HG03575 (cell line): Measurements from ENCODE around the gene ASCC2.

ENCODE experiments used
- ATAC-seq: cut with Tn5 transposase; IDR thresholded peaks from one replicate; pipeline ENCODE4 v1.9.1; 2021; ENCODE audit not compliant: unreplicated experiment, insufficient number of reproducible peaks, low FRiP score; ENCODE audit errors: extremely low read depth

Gene ASCC2

DNA sequence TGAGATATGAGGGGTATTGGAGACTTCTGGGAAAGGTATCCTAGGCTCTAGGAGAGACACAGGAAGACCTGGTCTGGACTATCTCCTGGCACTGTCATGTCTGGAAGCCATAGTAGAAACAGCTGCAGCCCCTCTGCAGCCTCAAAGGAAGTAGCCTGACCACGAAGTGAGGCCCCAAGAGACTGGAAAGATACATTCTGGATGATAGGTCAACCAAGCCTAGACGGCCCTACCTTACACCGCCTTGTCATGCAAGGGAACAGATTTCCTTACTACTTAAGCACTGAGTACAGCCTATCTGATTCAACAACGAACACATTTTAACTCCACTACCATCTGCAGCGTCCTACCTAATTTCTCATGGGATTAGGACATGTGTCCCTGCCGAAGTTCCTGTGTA, 39.8 kb downstream of the ASCC2 start:
- no peak for ATAC-seq

- no peak for ATAC-seq
Measured at GRCh38 chr22:29797351-29797750, 40.7 kb downstream of the ASCC2 start.

- ATAC-seq: no peak
Measured at GRCh38 chr22:29795663-29796062, 42.4 kb downstream of the ASCC2 start.

GRCh38 chr22:29793396-29793795, 44.7 kb downstream of the ASCC2 start:
- ATAC-seq: no peak

GRCh38 chr22:29790061-29790460, 48.0 kb downstream of the ASCC2 start:
- no peak for ATAC-seq

GRCh38 chr22:29788339-29789279, 49.5 kb downstream of the ASCC2 start:
- ATAC-seq: no peak

DNA sequence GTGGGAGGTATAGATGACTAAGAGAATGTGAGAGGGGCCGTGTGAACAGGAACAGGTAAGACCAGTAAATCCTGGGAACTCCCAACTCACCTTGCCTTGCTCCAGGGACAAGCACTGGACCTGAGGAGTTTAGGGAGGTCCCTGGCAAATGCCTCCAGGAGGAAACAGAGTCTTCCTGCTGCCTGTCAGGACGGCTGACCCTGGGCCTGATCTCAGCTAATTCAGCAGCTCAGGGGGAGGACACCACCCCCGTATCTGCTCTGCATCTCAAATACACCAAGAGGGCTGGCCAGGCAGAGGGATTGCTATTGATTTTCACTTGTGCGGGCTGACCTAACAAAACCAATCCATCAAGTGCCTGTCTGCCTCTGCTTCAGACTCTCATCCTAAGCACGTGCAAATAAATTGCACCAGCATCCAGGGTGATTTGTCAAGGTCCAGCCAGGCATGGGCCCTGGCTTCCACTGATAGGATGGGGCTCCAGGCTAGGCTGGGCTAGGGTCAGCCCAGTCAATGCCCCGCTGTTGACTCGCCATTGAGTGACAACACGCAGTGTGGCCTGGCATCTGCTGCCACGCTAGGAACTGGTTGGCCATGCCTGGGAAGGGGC, 50.6 kb downstream of the ASCC2 start:
- no peak for ATAC-seq

GRCh38 chr22:29786031-29786430, 52.0 kb downstream of the ASCC2 start:
- ATAC-seq: no peak

- ATAC-seq: no peak
Measured at GRCh38 chr22:29784451-29785361, 53.4 kb downstream of the ASCC2 start.

DNA sequence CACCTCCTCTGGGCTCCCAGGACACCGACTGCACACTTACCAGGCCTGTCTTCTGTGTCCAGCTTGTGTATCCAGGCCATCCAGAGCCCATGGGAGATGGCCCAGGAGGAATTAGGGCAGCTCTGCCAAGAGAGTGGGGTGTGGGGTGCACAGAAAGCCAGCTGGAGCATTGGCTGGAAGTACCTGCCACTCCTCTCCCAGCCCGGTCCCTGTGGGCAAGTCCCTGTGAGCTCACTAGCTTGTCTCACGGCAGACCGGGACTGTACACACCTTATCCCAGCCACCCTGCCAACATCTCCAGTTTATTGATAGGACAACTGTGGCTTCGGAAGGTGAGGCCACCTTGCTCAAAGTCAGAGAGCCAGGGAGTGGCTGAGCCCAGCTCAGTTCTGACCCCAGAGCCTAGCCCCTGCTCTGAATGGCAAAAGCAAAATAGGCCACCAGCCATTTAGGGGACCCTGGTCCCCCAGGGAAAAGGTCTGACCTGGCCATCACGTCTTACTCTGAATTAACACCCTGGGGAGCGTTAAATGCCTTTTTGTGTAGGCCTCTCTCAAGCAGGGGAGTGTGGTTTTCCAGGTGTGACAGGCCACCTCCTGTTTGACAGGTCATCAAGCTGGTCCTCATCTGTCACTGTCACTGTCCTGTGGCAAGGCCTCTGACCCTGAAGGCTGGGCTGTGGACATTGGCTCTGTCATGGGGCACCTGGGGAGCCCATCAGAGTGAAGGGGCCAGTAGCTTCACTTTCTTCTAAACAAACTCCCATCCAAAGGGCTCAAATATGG, 55.8 kb downstream of the ASCC2 start:
- no peak for ATAC-seq

DNA sequence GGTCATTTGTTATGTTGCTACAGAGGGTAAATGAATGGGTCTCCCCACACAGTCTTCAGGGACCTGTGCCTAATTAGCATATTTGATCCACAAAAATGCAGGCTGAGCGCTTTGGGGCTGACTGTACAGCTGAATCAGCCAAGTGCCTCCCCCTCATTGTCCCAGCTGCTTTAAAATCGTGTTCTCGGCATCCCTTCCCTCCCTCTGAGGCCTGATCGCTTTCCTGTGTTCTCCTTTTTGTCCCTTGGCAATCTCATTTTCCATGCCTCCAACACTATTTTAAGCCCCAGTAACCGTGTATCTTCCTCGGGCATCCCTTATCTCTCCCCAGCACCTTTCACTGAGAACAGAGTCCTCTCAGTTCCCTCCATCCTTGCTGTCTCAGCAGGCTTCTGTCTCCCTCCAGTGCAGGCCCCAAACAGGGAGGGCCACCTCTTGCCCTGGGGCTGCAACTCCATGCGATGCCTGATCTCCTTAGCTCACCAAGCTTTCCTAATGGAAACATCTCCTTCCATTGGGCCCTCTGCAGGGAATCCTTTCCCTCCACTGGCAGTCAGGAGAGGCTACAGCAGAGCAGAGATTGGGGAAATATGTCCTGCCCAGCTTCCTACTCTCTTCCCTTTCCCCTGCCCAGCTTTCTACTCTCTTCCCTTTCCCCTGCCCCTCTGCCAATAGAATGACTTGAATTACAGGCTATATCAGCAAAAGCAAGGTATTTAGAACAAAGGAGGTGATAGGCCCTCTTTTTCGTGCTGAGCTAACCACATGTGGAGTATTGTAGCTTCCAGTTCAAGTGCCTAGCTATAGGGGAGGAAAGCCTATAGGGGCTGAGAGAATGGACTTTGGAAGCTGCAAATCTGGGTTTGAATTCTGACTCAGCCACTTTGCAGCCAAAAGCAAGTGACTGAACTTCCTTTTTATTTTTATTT, 57.1 kb downstream of the ASCC2 start:
- ATAC-seq: no peak

- ATAC-seq: no peak
Measured at GRCh38 chr22:29780220-29780619, 57.9 kb downstream of the ASCC2 start.

- no peak for ATAC-seq
Measured at GRCh38 chr22:29773233-29773632, 64.8 kb downstream of the ASCC2 start.

DNA sequence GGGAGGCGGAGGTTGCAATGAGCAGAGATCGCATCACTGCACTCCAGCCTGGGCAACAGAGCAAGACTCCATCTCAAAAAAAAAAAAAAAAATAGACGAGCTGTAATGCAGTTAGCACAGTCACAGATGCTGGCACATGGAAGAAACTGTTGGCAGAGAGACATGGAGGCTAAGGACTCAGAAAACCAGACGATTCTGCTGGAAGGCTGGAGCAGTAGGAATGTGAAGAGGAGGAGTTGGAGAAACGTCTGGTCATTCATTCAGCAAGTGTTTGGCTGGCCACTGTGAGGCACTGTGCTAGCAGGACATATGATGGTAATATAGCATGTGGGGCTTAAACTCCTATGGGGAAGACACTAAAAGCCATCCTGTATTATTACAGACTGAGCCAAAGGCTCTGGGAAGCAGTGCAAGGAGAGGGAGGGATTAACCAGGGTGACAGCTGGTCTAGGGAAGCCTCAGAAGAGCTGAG, 65.9 kb downstream of the ASCC2 start:
- ATAC-seq: no peak

DNA sequence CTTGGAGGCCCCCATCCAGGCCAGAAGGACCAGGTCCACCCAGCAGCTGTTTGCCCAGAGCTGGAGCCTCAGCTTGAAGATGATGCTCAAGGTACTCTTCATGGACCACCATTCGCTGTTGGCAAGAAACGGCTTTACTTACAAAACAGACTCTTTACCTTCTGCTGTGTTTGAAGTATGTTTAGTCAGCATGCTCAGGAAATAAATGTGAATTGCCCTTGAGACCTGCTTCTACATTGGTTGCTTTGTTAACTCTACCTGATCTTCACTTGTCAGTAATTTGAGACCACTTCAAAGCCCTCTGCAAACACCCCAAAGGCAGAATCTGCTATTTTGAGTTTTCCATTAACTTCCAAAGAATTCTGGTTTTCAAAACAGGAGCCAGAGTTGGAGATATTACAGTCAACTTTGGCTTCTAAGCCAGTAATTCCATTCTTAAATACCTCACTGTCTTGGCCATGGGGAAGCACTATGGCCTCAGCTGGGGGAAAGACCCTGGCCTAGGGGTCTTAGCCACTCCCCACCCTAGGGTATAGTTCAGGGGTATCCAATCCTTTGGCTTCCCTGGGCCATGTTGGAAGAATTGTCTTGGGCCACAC, 68.3 kb downstream of the ASCC2 start:
- no peak for ATAC-seq

DNA sequence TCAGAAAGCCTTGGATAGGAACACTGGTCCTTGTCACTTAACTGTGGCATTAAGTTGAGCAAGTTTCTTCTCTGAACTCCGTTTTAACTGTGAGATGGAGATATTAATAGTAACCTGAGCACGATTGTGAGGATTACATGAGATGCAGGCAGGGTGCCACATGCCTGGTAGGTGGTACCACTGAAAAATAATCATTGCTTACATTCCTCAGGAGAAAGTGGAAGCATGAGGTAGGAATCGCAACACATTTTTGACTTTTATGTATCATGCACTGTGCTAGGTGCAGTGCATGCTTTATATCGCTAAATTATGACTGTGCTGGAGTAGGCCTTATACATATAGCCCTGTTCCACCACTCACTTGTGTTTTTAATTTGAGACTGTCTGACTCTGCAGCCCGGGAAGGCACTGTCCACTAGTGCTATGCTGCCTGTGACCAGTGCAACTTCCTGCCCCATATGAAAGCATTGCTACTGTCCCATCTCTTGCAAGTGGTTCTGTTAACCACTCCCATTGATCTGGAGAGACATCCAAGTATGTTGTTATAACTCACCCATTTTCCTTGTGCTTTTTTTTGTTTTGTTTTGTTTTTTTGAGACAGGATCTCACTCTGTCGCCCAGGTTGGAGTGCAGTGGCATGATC, 69.9 kb downstream of the ASCC2 start:
- no peak for ATAC-seq
